ENCODE data around the gene ZSWIM4.

ZSWIM4 gene

GRCh38 chr19:13835791-13836723 is 40.8 kb downstream of the ZSWIM4 start:
- DNase-seq, result no peak

- no peak for DNase-seq
Observed at GRCh38 chr19:13838435-13839129, 43.3 kb downstream of the ZSWIM4 start.

GRCh38 chr19:13839130-13839937 is 44.1 kb downstream of the ZSWIM4 start:
- peak; percentile 75 for DNase-seq

- DNase-seq, result no peak
Observed at GRCh38 chr19:13839938-13840304, 44.7 kb downstream of the ZSWIM4 start.

- peak; percentile 51 for DNase-seq
Observed at GRCh38 chr19:13840305-13841085, 45.3 kb downstream of the ZSWIM4 start.

- DNase-seq, result no peak
Observed at GRCh38 chr19:13841086-13841961, 46.1 kb downstream of the ZSWIM4 start.

- no peak for DNase-seq
Observed at GRCh38 chr19:13841962-13842290, 46.7 kb downstream of the ZSWIM4 start.

- peak; percentile 71 for DNase-seq
Observed at GRCh38 chr19:13842291-13843103, 47.3 kb downstream of the ZSWIM4 start.

- DNase-seq, result no peak
Observed at GRCh38 chr19:13843104-13843921, 48.1 kb downstream of the ZSWIM4 start.

- no peak for DNase-seq
Observed at GRCh38 chr19:13844130-13844631, 48.9 kb downstream of the ZSWIM4 start.

- peak; percentile 97 for DNase-seq
Observed at GRCh38 chr19:13846557-13847406, 51.5 kb downstream of the ZSWIM4 start.

- peak; percentile 82 for DNase-seq
Observed at GRCh38 chr19:13847407-13848339, 52.4 kb downstream of the ZSWIM4 start.

- DNase-seq, result no peak
Observed at GRCh38 chr19:13848340-13848677, 53.1 kb downstream of the ZSWIM4 start.

- DNase-seq, result no peak
Observed at GRCh38 chr19:13848798-13849676, 53.8 kb downstream of the ZSWIM4 start.

- DNase-seq, result peak; percentile 46
Observed at GRCh38 chr19:13849991-13850909, 55.0 kb downstream of the ZSWIM4 start.
